H9 (cell line): ENCODE measurements around the gene KIF5C. TPM values are rescaled to one million over a fixed set of nuclear protein-coding genes. Genes with fewer than 3 reads are reported as not detected.
A peak's percentile ranks its signal among the peaks of the same experiment; 100 is the strongest.

Source experiments
- DNase-seq: peaks from one replicate; pipeline ENCODE4 v3.0.0-alpha.2; 2017
- H2AFZ ChIP-seq: one replicate; pipeline ENCODE4 v1.6.1; 2013; ENCODE audit warnings: mild to moderate bottlenecking, low read length, control low read depth, moderate library complexity
- H2AK5ac ChIP-seq: 2 replicates; pipeline ENCODE4 v1.6.1; 2013; ENCODE audit warnings: low read length, control low read depth, mixed read lengths; ENCODE audit not compliant: insufficient read length
- H2BK120ac ChIP-seq: one replicate; pipeline ENCODE4 v1.6.1; 2013; ENCODE audit warnings: low read depth, mild to moderate bottlenecking, low read length, control low read depth, inconsistent platforms; ENCODE audit not compliant: poor library complexity, severe bottlenecking
- H2BK12ac ChIP-seq: 2 replicates; pipeline ENCODE4 v1.6.1; 2013; ENCODE audit warnings: low read length, control low read depth, mixed read lengths, low read depth; ENCODE audit not compliant: insufficient read length
- H2BK15ac ChIP-seq: 2 replicates; pipeline ENCODE4 v1.6.1; 2013; ENCODE audit warnings: low read depth, low read length, control low read depth
- H2BK20ac ChIP-seq: one replicate; pipeline ENCODE4 v1.6.1; 2013; ENCODE audit warnings: low read depth, mild to moderate bottlenecking, low read length, control low read depth, inconsistent platforms; ENCODE audit not compliant: poor library complexity, severe bottlenecking
- H2BK5ac ChIP-seq: 2 replicates; pipeline ENCODE4 v1.6.1; 2013; ENCODE audit warnings: low read length, control low read depth, mixed read lengths; ENCODE audit not compliant: insufficient read length
- H3K14ac ChIP-seq: 2 replicates; pipeline ENCODE4 v1.6.1; 2013; ENCODE audit warnings: low read length, control low read depth; ENCODE audit not compliant: insufficient read depth
- H3K18ac ChIP-seq: 2 replicates; pipeline ENCODE4 v1.6.1; 2013; ENCODE audit warnings: low read depth, mild to moderate bottlenecking, mixed read lengths, low read length, control low read depth; ENCODE audit not compliant: insufficient read length
- H3K23ac ChIP-seq: 2 replicates; pipeline ENCODE4 v1.6.1; 2013; ENCODE audit warnings: low read length, control low read depth, mixed read lengths, low read depth; ENCODE audit not compliant: insufficient read length
- H3K23me2 ChIP-seq: 2 replicates; pipeline ENCODE4 v1.6.1; 2013; ENCODE audit warnings: low read depth, mild to moderate bottlenecking, mixed read lengths, low read length, control low read depth; ENCODE audit not compliant: insufficient read length, poor library complexity, severe bottlenecking
- H3K27ac ChIP-seq: 2 replicates; pipeline ENCODE4 v1.5.1; 2013; ENCODE audit warnings: low read length, control low read depth, mixed read lengths, low read depth; ENCODE audit not compliant: insufficient read length
- H3K27me3 ChIP-seq: 2 replicates; pipeline ENCODE4 v1.6.1; 2013; ENCODE audit warnings: low read length, control low read depth, inconsistent platforms; ENCODE audit not compliant: insufficient read depth
- H3K4ac ChIP-seq: 2 replicates; pipeline ENCODE4 v1.6.1; 2013; ENCODE audit warnings: low read depth, mild to moderate bottlenecking, control low read depth, inconsistent platforms, low read length, moderate library complexity
- H3K4me1 ChIP-seq: 2 replicates; pipeline ENCODE4 v1.6.1; 2013; ENCODE audit warnings: low read length, control low read depth, inconsistent platforms; ENCODE audit not compliant: insufficient read depth
- H3K4me2 ChIP-seq: 2 replicates; pipeline ENCODE4 v1.6.1; 2013; ENCODE audit warnings: low read length, control low read depth, mixed read lengths; ENCODE audit not compliant: insufficient read length, insufficient read depth
- H3K56ac ChIP-seq: 2 replicates; pipeline ENCODE4 v1.6.1; 2013; ENCODE audit warnings: low read depth, mild to moderate bottlenecking, mixed read lengths, low read length, control low read depth; ENCODE audit not compliant: insufficient read length
- H3K79me1 ChIP-seq: 2 replicates; pipeline ENCODE4 v1.6.1; 2013; ENCODE audit warnings: low read depth, mild to moderate bottlenecking, moderate library complexity, low read length, control low read depth, inconsistent platforms; ENCODE audit not compliant: insufficient read depth, poor library complexity, severe bottlenecking
- H3K79me2 ChIP-seq: 2 replicates; pipeline ENCODE4 v1.6.1; 2013; ENCODE audit warnings: low read length, control low read depth, inconsistent platforms; ENCODE audit not compliant: insufficient read depth
- H3K9ac ChIP-seq: 2 replicates; pipeline ENCODE4 v1.6.1; 2013; ENCODE audit warnings: low read length, control low read depth, mixed read lengths; ENCODE audit not compliant: insufficient read length; ENCODE audit errors: extremely low read depth
- H3K9me3 ChIP-seq: one replicate; pipeline ENCODE4 v1.6.1; 2013; ENCODE audit warnings: low read depth, low read length, inconsistent platforms; ENCODE audit not compliant: control insufficient read depth
- H3T11ph ChIP-seq: one replicate; pipeline ENCODE4 v1.6.1; 2013; ENCODE audit warnings: mild to moderate bottlenecking, low read length, control low read depth, inconsistent platforms
- H4K20me1 ChIP-seq: one replicate; pipeline ENCODE4 v1.6.1; 2013; ENCODE audit not compliant: control insufficient read depth, insufficient read length, insufficient read depth
- H4K5ac ChIP-seq: 2 replicates; pipeline ENCODE4 v1.6.1; 2013; ENCODE audit warnings: low read depth, mild to moderate bottlenecking, mixed read lengths, low read length, control low read depth; ENCODE audit not compliant: insufficient read length
- H4K8ac ChIP-seq: replicated peaks from 2 replicates; pipeline ENCODE4 v1.6.1; 2013; ENCODE audit warnings: low read length, control low read depth, mixed read lengths, low read depth; ENCODE audit not compliant: insufficient read length
- H4K91ac ChIP-seq: 2 replicates; pipeline ENCODE4 v1.6.1; 2013; ENCODE audit warnings: low read depth, mild to moderate bottlenecking, moderate library complexity, mixed read lengths, low read length, control low read depth; ENCODE audit not compliant: insufficient read length
- H3K27ac Mint-ChIP-seq, 3 experiments: 2 replicates in 2 of 3; 3 replicates in 1 of 3; pipeline ENCODE4 v1.8.0; 2020 to 2021; ENCODE audit warnings: mixed read lengths in 3 of 3, mild to moderate bottlenecking in 1 of 3, moderate library complexity in 1 of 3
- H3K27me3 Mint-ChIP-seq: 2 replicates; pipeline ENCODE4 v1.8.0; 2021; ENCODE audit warnings: low read depth, mild to moderate bottlenecking, moderate library complexity, mixed read lengths
- H3K36me3 Mint-ChIP-seq, 3 experiments: 2 replicates in 2 of 3; 3 replicates in 1 of 3; pipeline ENCODE4 v1.8.0; 2020 to 2021; ENCODE audit warnings: low read depth in 3 of 3, mixed read lengths in 3 of 3; ENCODE audit not compliant: insufficient read depth in 1 of 3
- H3K4me1 Mint-ChIP-seq, 2 experiments: 2 replicates each; pipeline ENCODE4 v1.8.0; 2020; ENCODE audit warnings: mixed read lengths in 2 of 2
- H3K4me3 Mint-ChIP-seq, 2 experiments: 2 replicates in 1 of 2; 3 replicates in 1 of 2; pipeline ENCODE4 v1.8.0; 2020 to 2021; ENCODE audit warnings: mild to moderate bottlenecking in 2 of 2, mixed read lengths in 2 of 2, moderate library complexity in 1 of 2
- H3K9me3 Mint-ChIP-seq, 2 experiments: 2 replicates in 1 of 2; 3 replicates in 1 of 2; pipeline ENCODE4 v1.8.0; 2020; ENCODE audit warnings: mild to moderate bottlenecking in 2 of 2, mixed read lengths in 2 of 2, moderate library complexity in 1 of 2
- WGBS: extraction: QIAGEN DNeasy Blood & Tissue Kit; methylation state at CpG from one replicate; pipeline ENCODE4 v1.1.7; 2013; ENCODE audit warnings: missing lambda C conversion rate, low lambda C conversion rate, mixed read lengths; ENCODE audit not compliant: insufficient read length; ENCODE audit errors: extremely low coverage; 5-methylcytosine and 5-hydroxymethylcytosine counted together
- total RNA-seq: library from RNA; stranded (reverse); gene quantifications from 2 replicates; pipeline ENCODE4 v1.2.1, GENCODE V29; 2021
- TF ChIP-seq, protein P1 (sequence below): fragments of 200-600 bp; sonication (generic); conservative IDR thresholded peaks from 3 replicates; pipeline ENCODE4 v1.8.0; 2021; ENCODE audit warnings: antibody characterized with exemption, mild to moderate bottlenecking

The KIF5C gene
- total RNA-seq, 1 experiment from 2014 or later, result 52.9 TPM

DNA sequence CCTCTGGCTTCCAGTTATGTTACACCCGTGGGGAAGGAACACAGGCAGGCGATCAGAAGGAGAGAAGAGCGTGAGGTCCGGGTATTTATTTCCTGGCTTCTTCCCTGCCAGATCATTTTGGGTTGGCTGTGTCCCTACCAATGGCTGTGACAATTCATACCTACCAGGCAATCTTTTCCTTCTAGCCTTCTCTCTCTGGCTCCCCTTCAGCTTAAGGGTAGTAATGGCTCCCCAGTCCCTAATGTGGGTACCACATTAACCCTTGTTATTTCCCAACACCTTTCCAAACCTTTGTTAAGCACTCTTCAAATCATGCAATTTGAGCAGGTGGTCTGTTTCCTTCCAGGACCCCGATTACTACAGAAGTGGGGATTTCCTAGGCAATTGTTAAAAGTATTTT lies 84.7 kb downstream of the KIF5C start:
- no peak overlapping the region for H4K5ac ChIP-seq
- no peaks in the 10 kb centered on the region for H3K4me1 ChIP-seq
- WGBS, result no CpG with 5 or more reads among the region's 5 CpGs
- no peak overlapping the region for H4K8ac ChIP-seq
- H2AFZ ChIP-seq, result no peak overlapping the region
- H3K23ac ChIP-seq, result no peak overlapping the region
- no peaks in the 10 kb centered on the region for H3K23me2 ChIP-seq
- H2BK15ac ChIP-seq, result no peak overlapping the region
- no peak overlapping the region for H3K14ac ChIP-seq
- no peak overlapping the region for H4K91ac ChIP-seq
- H3K27ac ChIP-seq, result no peak overlapping the region
- no peak overlapping the region for H2AK5ac ChIP-seq
- no peak overlapping the region for H3K9ac ChIP-seq
- no peaks in the 10 kb centered on the region for H3K27me3 ChIP-seq
- H3K79me1 ChIP-seq, result no peaks in the 10 kb centered on the region
- H3K27me3 Mint-ChIP-seq, result peaks cover 2% of the 10 kb centered on the region; the same call in 1 of the 2 replicates
- no peaks in the 10 kb centered on the region for H3K9me3 ChIP-seq
- H2BK20ac ChIP-seq, result no peak overlapping the region
- no peak overlapping the region for H2BK120ac ChIP-seq
- H3K4ac ChIP-seq, result no peak overlapping the region
- H3K4me2 ChIP-seq, result no peak overlapping the region
- H2BK5ac ChIP-seq, result no peak overlapping the region
- H3K79me2 ChIP-seq, result no peaks in the 10 kb centered on the region
- peaks cover 30 to 61% (median 45%) of the 10 kb centered on the region in 3 experiments for H3K36me3 Mint-ChIP-seq
- no peak overlapping the region for H3K4me3 Mint-ChIP-seq
- peak overlapping the region; percentile 12 for H3K56ac ChIP-seq
- no peaks in the 10 kb centered on the region for H3K9me3 Mint-ChIP-seq
- H2BK12ac ChIP-seq, result no peak overlapping the region
- no peak for DNase-seq
- H4K20me1 ChIP-seq, result no peaks in the 10 kb centered on the region
- H3K4me1 Mint-ChIP-seq, result peaks cover 0 to 3% of the 10 kb centered on the region in 2 experiments; a peak in 1 of 4 replicates
- no peak overlapping the region for H3K27ac Mint-ChIP-seq
- H3T11ph ChIP-seq, result no peak overlapping the region
- no peak overlapping the region for H3K18ac ChIP-seq
- TF ChIP-seq, protein P1, sequence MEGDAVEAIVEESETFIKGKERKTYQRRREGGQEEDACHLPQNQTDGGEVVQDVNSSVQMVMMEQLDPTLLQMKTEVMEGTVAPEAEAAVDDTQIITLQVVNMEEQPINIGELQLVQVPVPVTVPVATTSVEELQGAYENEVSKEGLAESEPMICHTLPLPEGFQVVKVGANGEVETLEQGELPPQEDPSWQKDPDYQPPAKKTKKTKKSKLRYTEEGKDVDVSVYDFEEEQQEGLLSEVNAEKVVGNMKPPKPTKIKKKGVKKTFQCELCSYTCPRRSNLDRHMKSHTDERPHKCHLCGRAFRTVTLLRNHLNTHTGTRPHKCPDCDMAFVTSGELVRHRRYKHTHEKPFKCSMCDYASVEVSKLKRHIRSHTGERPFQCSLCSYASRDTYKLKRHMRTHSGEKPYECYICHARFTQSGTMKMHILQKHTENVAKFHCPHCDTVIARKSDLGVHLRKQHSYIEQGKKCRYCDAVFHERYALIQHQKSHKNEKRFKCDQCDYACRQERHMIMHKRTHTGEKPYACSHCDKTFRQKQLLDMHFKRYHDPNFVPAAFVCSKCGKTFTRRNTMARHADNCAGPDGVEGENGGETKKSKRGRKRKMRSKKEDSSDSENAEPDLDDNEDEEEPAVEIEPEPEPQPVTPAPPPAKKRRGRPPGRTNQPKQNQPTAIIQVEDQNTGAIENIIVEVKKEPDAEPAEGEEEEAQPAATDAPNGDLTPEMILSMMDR, result peak; percentile 26; the same call in 2 of the 3 replicates
